WTC11 (cell line): ENCODE measurements around the gene LINC00305.

ENCODE experiments used
- ESRRA ChIP-seq: sonication (generic); formaldehyde crosslinking; IDR thresholded peaks from 2 replicates; pipeline ENCODE4 v1.8.1; 2022; ENCODE audit warnings: mild to moderate bottlenecking, missing genetic modification reagents, borderline replicate concordance
- ETV6 ChIP-seq: sonication (generic); formaldehyde crosslinking; IDR thresholded peaks from 2 replicates; pipeline ENCODE4 v1.8.1; 2022; ENCODE audit warnings: mild to moderate bottlenecking, missing genetic modification reagents
- NR2C2 ChIP-seq: sonication (generic); formaldehyde crosslinking; IDR thresholded peaks from 2 replicates; pipeline ENCODE4 v1.8.0; 2022; ENCODE audit warnings: mild to moderate bottlenecking, missing genetic modification reagents
- RELA ChIP-seq: sonication (generic); formaldehyde crosslinking; IDR thresholded peaks from 2 replicates; pipeline ENCODE4 v1.8.1; 2022; ENCODE audit warnings: missing genetic modification reagents, mild to moderate bottlenecking, borderline replicate concordance
- ZNF396 ChIP-seq: fragments of 250-450 bp; sonication (Bioruptor Pico); IDR thresholded peaks from 2 replicates; pipeline ENCODE4 v1.8.0; 2021; ENCODE audit warnings: mild to moderate bottlenecking, moderate library complexity, borderline replicate concordance
- TF ChIP-seq, protein P1 (sequence below): fragments of 200-600 bp; IDR thresholded peaks from 2 replicates; pipeline ENCODE4 v1.8.0; 2022; ENCODE audit warnings: antibody characterized with exemption
- TF ChIP-seq, protein P2 (sequence below): sonication (generic); formaldehyde crosslinking; IDR thresholded peaks from 2 replicates; pipeline ENCODE4 v1.8.0; 2022; ENCODE audit warnings: mild to moderate bottlenecking, missing genetic modification reagents
- TF ChIP-seq, protein P3 (sequence below): sonication (generic); formaldehyde crosslinking; IDR thresholded peaks from 2 replicates; pipeline ENCODE4 v1.8.0; 2022; ENCODE audit warnings: mild to moderate bottlenecking, missing genetic modification reagents

DNA sequence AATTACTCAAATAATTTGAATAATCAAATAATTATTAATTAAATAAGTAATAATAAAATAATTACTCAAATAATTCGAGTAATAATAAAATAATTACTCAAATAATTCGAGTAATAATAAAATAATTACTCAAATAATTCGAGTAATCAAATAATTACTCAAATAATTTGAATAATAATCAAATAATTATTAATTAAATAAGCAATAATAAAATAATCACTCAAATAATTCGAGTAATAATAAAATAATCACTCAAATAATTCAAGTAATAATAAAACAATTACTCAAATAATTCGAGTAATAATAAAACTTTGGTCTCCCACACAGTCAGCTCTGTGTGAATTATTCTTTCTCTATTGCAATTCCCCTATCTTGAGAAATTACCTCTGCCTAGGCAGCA lies 30.0 kb upstream of the LINC00305 start:
- TF ChIP-seq, protein P1, sequence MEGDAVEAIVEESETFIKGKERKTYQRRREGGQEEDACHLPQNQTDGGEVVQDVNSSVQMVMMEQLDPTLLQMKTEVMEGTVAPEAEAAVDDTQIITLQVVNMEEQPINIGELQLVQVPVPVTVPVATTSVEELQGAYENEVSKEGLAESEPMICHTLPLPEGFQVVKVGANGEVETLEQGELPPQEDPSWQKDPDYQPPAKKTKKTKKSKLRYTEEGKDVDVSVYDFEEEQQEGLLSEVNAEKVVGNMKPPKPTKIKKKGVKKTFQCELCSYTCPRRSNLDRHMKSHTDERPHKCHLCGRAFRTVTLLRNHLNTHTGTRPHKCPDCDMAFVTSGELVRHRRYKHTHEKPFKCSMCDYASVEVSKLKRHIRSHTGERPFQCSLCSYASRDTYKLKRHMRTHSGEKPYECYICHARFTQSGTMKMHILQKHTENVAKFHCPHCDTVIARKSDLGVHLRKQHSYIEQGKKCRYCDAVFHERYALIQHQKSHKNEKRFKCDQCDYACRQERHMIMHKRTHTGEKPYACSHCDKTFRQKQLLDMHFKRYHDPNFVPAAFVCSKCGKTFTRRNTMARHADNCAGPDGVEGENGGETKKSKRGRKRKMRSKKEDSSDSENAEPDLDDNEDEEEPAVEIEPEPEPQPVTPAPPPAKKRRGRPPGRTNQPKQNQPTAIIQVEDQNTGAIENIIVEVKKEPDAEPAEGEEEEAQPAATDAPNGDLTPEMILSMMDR = no peak
- no peak for TF ChIP-seq RELA (CRISPR knock-in tag)
- TF ChIP-seq ESRRA (CRISPR knock-in tag) = no peak
- TF ChIP-seq, protein P2, sequence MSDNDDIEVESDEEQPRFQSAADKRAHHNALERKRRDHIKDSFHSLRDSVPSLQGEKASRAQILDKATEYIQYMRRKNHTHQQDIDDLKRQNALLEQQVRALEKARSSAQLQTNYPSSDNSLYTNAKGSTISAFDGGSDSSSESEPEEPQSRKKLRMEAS = no peak
- TF ChIP-seq ETV6 (CRISPR knock-in tag) = no peak
- TF ChIP-seq, protein P3, sequence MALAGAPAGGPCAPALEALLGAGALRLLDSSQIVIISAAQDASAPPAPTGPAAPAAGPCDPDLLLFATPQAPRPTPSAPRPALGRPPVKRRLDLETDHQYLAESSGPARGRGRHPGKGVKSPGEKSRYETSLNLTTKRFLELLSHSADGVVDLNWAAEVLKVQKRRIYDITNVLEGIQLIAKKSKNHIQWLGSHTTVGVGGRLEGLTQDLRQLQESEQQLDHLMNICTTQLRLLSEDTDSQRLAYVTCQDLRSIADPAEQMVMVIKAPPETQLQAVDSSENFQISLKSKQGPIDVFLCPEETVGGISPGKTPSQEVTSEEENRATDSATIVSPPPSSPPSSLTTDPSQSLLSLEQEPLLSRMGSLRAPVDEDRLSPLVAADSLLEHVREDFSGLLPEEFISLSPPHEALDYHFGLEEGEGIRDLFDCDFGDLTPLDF (CRISPR knock-in tag) = no peak
- TF ChIP-seq ZNF396 = no peak
- TF ChIP-seq NR2C2 (CRISPR knock-in tag) = no peak
